SK-N-SH (cell line): Measurements from ENCODE around the gene CPAMD8. TPM values are rescaled to one million over a fixed set of nuclear protein-coding genes. Genes with fewer than 3 reads are reported as not detected.

Source experiments
- CTCF ChIA-PET: fragments of 300-600, 350-600 bp; formaldehyde crosslinking; extraction: SDS; loops from one replicate; lab custom pipeline; 2021; lab: Yijun Ruan, JAX
- POLR2A ChIA-PET: fragments of 350-600 bp; sonication (Branson Sonifier 250); formaldehyde crosslinking; extraction: SDS; loops from one replicate; lab custom pipeline; 2020; ENCODE audit warnings: antibody characterized with exemption, inconsistent platforms; lab: Yijun Ruan, JAX
- DNase-seq: peaks from one replicate; pipeline ENCODE4 v3.0.0; 2012
- H2AFZ ChIP-seq: fragments of 200-600 bp; sonication (generic); 2 replicates; pipeline ENCODE4 v1.8.1; 2016; ENCODE audit warnings: antibody characterized with exemption, mild to moderate bottlenecking, low read depth
- H3F3A ChIP-seq: fragments of 200-600 bp; sonication (generic); replicated peaks from 2 replicates; pipeline ENCODE3; 2016; ENCODE audit warnings: antibody characterized with exemption, mild to moderate bottlenecking; ENCODE audit not compliant: insufficient read depth
- H3K27ac ChIP-seq, 2 experiments: fragments of 200-500 bp in 1 of 2; fragments of 200-600 bp in 1 of 2; sonication (Bioruptor generic) in 1 of 2; sonication (generic), shearing (Covaris generic) in 1 of 2; 2 replicates each; pipeline versions ENCODE4 v1.5.1 to v1.6.1; 2014 to 2016; ENCODE audit warnings: low read depth in 2 of 2, inconsistent platforms in 1 of 2, low read length in 1 of 2, mild to moderate bottlenecking in 1 of 2, mixed read lengths in 1 of 2
- H3K27me3 ChIP-seq: fragments of 200-600 bp; sonication (generic), shearing (Covaris generic); 2 replicates; pipeline ENCODE4 v1.6.1; 2016; ENCODE audit warnings: mixed run types; ENCODE audit not compliant: insufficient read depth
- H3K36me3 ChIP-seq, 2 experiments: fragments of 200-500 bp in 1 of 2; fragments of 200-600 bp in 1 of 2; sonication (Bioruptor generic) in 1 of 2; sonication (generic) in 1 of 2; replicated peaks in 1 of 2; 2 replicates each; pipeline versions ENCODE3 to v1.5.1; 2014 to 2016; ENCODE audit warnings: low read length in 1 of 2, mild to moderate bottlenecking in 1 of 2; ENCODE audit not compliant: insufficient read depth in 2 of 2, control insufficient read depth in 1 of 2
- H3K4me1 ChIP-seq, 2 experiments: fragments of 200-500 bp in 1 of 2; fragments of 200-600 bp in 1 of 2; sonication (Bioruptor generic) in 1 of 2; sonication (generic), shearing (Covaris generic) in 1 of 2; 2 replicates each; pipeline versions ENCODE4 v1.5.1 to v1.6.1; 2014 to 2016; ENCODE audit warnings: low read depth in 1 of 2, low read length in 1 of 2, mixed run types in 1 of 2; ENCODE audit not compliant: insufficient read depth in 2 of 2, control insufficient read depth in 1 of 2
- H3K4me2 ChIP-seq: fragments of 200-600 bp; sonication (generic), shearing (Covaris generic); 2 replicates; pipeline ENCODE4 v1.6.1; 2017; ENCODE audit warnings: mixed run types
- H3K4me3 ChIP-seq, 2 experiments: fragments of 200-500 bp in 1 of 2; fragments of 200-600 bp in 1 of 2; sonication (Bioruptor generic) in 1 of 2; sonication (generic), shearing (Covaris generic) in 1 of 2; 2 replicates each; pipeline versions ENCODE4 v1.5.1 to v1.8.1; 2014 to 2016; ENCODE audit warnings: low read depth in 2 of 2, inconsistent platforms in 1 of 2, low read length in 1 of 2, mild to moderate bottlenecking in 1 of 2, mixed read lengths in 1 of 2, moderate library complexity in 1 of 2
- H3K79me2 ChIP-seq: fragments of 200-600 bp; sonication (generic); 2 replicates; pipeline ENCODE4 v1.8.1; 2017; ENCODE audit warnings: mild to moderate bottlenecking; ENCODE audit not compliant: insufficient read depth
- H3K9ac ChIP-seq: fragments of 200-600 bp; sonication (generic); 2 replicates; pipeline ENCODE4 v1.6.1; 2017; ENCODE audit warnings: mixed run types
- H3K9me2 ChIP-seq: fragments of 200-600 bp; sonication (generic); 2 replicates; pipeline ENCODE4 v1.6.1; 2017; ENCODE audit warnings: mixed run types
- H3K9me3 ChIP-seq: fragments of 200-600 bp; sonication (generic); 2 replicates; pipeline ENCODE4 v1.6.1; 2017; ENCODE audit warnings: mixed run types, mild to moderate bottlenecking, moderate library complexity
- H4K20me1 ChIP-seq: fragments of 200-600 bp; sonication (generic); 2 replicates; pipeline ENCODE4 v1.6.1; 2017; ENCODE audit warnings: mild to moderate bottlenecking, mixed run types; ENCODE audit not compliant: insufficient read depth
- EZH2phosphoT487 ChIP-seq: fragments of 200-600 bp; sonication (generic); IDR thresholded peaks from 2 replicates; pipeline ENCODE4 v1.6.1; 2017; ENCODE audit warnings: low read depth, mixed run types, mild to moderate bottlenecking, antibody characterized with exemption, moderate library complexity, borderline replicate concordance
- FOSL2 ChIP-seq: IDR thresholded peaks from 2 replicates; pipeline ENCODE4 v1.4.0; 2012; ENCODE audit warnings: low read depth, mild to moderate bottlenecking, moderate library complexity, borderline replicate concordance
- MEF2A ChIP-seq: IDR thresholded peaks from 2 replicates; pipeline ENCODE4 v1.4.0; 2012; ENCODE audit warnings: low read depth, borderline replicate concordance
- MXI1 ChIP-seq: IDR thresholded peaks from 2 replicates; pipeline ENCODE4 v1.6.1; 2012; ENCODE audit warnings: mild to moderate bottlenecking, low read depth, low read length, improper control_type of control experiment
- TEAD4 ChIP-seq: IDR thresholded peaks from 2 replicates; pipeline ENCODE4 v1.4.0; 2012; ENCODE audit warnings: mild to moderate bottlenecking, borderline replicate concordance; ENCODE audit not compliant: insufficient read depth
- WGBS: methylation state at CpG from one replicate; pipeline ENCODE4 v1.1.6; 2017; ENCODE audit warnings: low lambda C conversion rate; 5-methylcytosine and 5-hydroxymethylcytosine counted together
- polyA plus RNA-seq, 3 experiments: library from polyadenylated mRNA; depleted of rRNA; stranded (reverse); fragments of >200 nt; gene quantifications; 2 replicates each; pipeline ENCODE4 v1.2.3, GENCODE V29; 2012
- TF ChIP-seq, protein P1 (sequence below): IDR thresholded peaks from 2 replicates; pipeline ENCODE4 v1.6.1; 2012; ENCODE audit warnings: mild to moderate bottlenecking, low read depth, low read length, moderate library complexity
- TF ChIP-seq, protein P2 (sequence below): IDR thresholded peaks from 2 replicates; pipeline ENCODE4 v1.4.0; 2012; ENCODE audit warnings: low read depth

The CPAMD8 gene
- polyA plus RNA-seq, 1 of the 3 experiments (the other 2 are of a cell fraction): 1.2 TPM

DNA sequence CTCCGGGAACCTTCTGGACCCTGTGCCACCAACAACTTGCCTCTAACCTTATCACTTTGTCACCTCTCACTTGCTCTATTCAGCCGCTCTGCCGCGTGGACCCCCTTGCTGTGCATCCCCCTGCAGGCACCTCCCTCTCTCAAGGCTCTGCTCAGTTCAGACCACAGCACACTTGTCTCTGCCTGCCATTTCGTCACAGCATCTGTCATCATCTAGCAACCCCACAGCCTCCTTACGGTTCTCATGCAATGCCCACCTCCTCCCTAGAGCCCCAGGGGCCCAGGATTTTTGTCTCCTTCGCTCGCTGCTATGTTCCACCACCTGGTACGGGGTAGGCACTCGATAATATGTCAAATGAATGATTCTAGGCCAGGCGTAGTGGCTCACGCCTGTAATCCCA, 43.8 kb upstream of the CPAMD8 start:
- peaks cover 38% of the 10 kb centered on the region for H3K79me2 ChIP-seq
- no peaks in the 10 kb centered on the region for H3K36me3 ChIP-seq
- no peak for DNase-seq
- H2AFZ ChIP-seq: no peak overlapping the region
- no peak overlapping the region for H3K4me2 ChIP-seq
- H3K9me3 ChIP-seq: no peaks in the 10 kb centered on the region
- ChIA-PET CTCF (interaction anchor here (1.1 to 4.0 kb wide), 3 partner anchors 8 to 212 kb away, joined by 3 to 32 read pairs (median 5); partner anchors contain the start of gene ANKLE1), POLR2A (interaction anchor here (1.4 kb wide), 1 partner anchor 145 kb away, joined by 3 read pairs; no protein-coding TSS in a partner anchor)
- peaks cover 11% of the 10 kb centered on the region for H3F3A ChIP-seq
- H3K27me3 ChIP-seq: no peaks in the 10 kb centered on the region
- H3K4me3 ChIP-seq: no peak overlapping the region
- peaks cover 0 to 9% of the 10 kb centered on the region in 2 experiments; a peak in 1 of 4 replicates for H3K4me1 ChIP-seq
- no peak overlapping the region for H3K9ac ChIP-seq
- H3K9me2 ChIP-seq: no peaks in the 10 kb centered on the region
- TF ChIP-seq MXI1: no peak
- TF ChIP-seq FOSL2: no peak
- TF ChIP-seq, protein P1, sequence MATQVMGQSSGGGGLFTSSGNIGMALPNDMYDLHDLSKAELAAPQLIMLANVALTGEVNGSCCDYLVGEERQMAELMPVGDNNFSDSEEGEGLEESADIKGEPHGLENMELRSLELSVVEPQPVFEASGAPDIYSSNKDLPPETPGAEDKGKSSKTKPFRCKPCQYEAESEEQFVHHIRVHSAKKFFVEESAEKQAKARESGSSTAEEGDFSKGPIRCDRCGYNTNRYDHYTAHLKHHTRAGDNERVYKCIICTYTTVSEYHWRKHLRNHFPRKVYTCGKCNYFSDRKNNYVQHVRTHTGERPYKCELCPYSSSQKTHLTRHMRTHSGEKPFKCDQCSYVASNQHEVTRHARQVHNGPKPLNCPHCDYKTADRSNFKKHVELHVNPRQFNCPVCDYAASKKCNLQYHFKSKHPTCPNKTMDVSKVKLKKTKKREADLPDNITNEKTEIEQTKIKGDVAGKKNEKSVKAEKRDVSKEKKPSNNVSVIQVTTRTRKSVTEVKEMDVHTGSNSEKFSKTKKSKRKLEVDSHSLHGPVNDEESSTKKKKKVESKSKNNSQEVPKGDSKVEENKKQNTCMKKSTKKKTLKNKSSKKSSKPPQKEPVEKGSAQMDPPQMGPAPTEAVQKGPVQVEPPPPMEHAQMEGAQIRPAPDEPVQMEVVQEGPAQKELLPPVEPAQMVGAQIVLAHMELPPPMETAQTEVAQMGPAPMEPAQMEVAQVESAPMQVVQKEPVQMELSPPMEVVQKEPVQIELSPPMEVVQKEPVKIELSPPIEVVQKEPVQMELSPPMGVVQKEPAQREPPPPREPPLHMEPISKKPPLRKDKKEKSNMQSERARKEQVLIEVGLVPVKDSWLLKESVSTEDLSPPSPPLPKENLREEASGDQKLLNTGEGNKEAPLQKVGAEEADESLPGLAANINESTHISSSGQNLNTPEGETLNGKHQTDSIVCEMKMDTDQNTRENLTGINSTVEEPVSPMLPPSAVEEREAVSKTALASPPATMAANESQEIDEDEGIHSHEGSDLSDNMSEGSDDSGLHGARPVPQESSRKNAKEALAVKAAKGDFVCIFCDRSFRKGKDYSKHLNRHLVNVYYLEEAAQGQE: no peak
- TF ChIP-seq EZH2phosphoT487: no peak
- no peak for TF ChIP-seq TEAD4
- 99% methylated on average over 12 of the region's 12 CpGs for WGBS
- H3K27ac ChIP-seq: no peak overlapping the region
- no peaks in the 10 kb centered on the region for H4K20me1 ChIP-seq

DNA sequence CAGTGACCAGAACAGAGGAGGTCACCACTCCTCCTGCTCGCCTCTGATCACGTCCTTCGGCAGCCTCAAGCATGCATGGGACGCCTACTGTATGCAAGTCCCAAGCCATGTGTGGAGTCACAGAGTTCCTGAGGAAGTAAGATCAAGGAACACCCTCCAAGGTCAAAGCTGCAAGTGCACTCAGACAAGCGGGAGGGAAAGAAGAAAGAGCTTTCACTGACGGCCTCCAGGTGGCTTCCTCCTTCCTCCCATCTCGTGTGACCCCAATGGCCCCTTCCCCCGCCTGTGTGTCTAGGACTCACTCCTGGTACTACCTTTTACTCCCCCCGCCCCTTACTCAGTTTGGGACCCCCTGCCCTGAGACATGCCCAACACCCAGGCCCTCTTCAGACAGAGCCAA, 42.6 kb upstream of the CPAMD8 start:
- Histone ChIP-seq H3K4me1 (peaks cover 0 to 3% of the 10 kb centered on the region in 2 experiments; a peak in 1 of 4 replicates), H3K27me3 (no peaks in the 10 kb centered on the region), H3K9me3 (0 out of 2 replicates have a peak, but pooled peaks cover under 1% of the 10 kb centered on the region), H3K9ac (no peak overlapping the region), H3K4me2 (no peak overlapping the region), H3K27ac (no peak overlapping the region), H3F3A (peaks cover 11% of the 10 kb centered on the region), H2AFZ (no peak overlapping the region), H3K9me2 (no peaks in the 10 kb centered on the region), H3K79me2 (peaks cover 39% of the 10 kb centered on the region), H3K36me3 (peaks cover 0 to 4% of the 10 kb centered on the region in 2 experiments), H3K4me3 (no peak overlapping the region), H4K20me1 (no peaks in the 10 kb centered on the region)
- WGBS: 86% methylated on average over 5 of the region's 9 CpGs
- ChIA-PET CTCF (interaction anchor here (0.5 to 4.0 kb wide), 5 partner anchors 9 to 213 kb away, joined by 3 to 32 read pairs (median 4); partner anchors contain the start of gene ANKLE1), POLR2A (interaction anchor here (0.7 kb wide), 1 partner anchor 145 kb away, joined by 5 read pairs; no protein-coding TSS in a partner anchor)
- DNase-seq: no peak
- no peak for TF ChIP-seq MXI1
- TF ChIP-seq, protein P2, sequence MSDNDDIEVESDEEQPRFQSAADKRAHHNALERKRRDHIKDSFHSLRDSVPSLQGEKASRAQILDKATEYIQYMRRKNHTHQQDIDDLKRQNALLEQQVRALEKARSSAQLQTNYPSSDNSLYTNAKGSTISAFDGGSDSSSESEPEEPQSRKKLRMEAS: no peak
- no peak for TF ChIP-seq MEF2A
